GM10248 (cell line): ENCODE results near the gene KCNH1.
A peak's percentile ranks its signal among the peaks of the same experiment; 100 is the strongest.
"Not testable (repeated sequence)": the region's sequence is repeated elsewhere in the genome, so short reads cannot be mapped to it uniquely, and the experiment has no call there.

Source experiments
- CTCF ChIA-PET: fragments of 300-600 bp; sonication (Branson Sonifier 250); formaldehyde crosslinking; extraction: SDS; loops from one replicate; lab custom pipeline; 2021; ENCODE audit warnings: antibody characterized with exemption; lab: Yijun Ruan, JAX
- POLR2A ChIA-PET: fragments of 350-650 bp; sonication (Branson Sonifier 250); formaldehyde crosslinking; extraction: SDS; loops from one replicate; lab custom pipeline; 2020; ENCODE audit warnings: antibody characterized with exemption; lab: Yijun Ruan, JAX
- DNase-seq: peaks from one replicate; pipeline ENCODE4 v3.0.0; 2012; ENCODE audit errors: extremely low spot score
- CTCF ChIP-seq: IDR thresholded peaks from 2 replicates; pipeline ENCODE4 v1.5.1; 2012; ENCODE audit warnings: mild to moderate bottlenecking, low read depth; ENCODE audit errors: extremely low read depth, missing control alignments, control extremely low read depth

Gene KCNH1

DNA sequence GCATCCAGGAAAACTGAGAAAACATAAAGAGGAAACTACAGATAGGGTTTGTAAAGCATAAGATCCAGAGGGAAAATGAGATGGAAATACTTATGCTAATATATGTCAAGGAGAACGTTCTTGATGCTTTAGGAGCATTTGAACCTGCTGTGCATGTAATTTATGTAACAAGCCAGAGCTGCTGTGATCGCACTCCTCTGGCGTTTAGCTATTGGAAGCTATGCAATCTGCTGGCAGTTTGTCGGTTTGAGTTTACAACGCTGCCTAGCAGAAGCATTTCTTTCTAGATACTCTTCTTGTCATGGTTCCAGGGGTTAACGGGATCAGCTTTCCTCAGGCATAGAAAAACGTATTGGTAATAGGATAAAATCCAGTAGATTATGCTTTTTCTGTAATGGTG lies 182.7 kb downstream of the KCNH1 start:
- DNase-seq, result no peak
- no peak for TF ChIP-seq CTCF
- POLR2A ChIA-PET, result no interaction called here
- CTCF ChIA-PET, result interaction anchor here (1.9 kb wide), 1 partner anchor 369 kb away, joined by 4 read pairs; no protein-coding TSS in a partner anchor

DNA sequence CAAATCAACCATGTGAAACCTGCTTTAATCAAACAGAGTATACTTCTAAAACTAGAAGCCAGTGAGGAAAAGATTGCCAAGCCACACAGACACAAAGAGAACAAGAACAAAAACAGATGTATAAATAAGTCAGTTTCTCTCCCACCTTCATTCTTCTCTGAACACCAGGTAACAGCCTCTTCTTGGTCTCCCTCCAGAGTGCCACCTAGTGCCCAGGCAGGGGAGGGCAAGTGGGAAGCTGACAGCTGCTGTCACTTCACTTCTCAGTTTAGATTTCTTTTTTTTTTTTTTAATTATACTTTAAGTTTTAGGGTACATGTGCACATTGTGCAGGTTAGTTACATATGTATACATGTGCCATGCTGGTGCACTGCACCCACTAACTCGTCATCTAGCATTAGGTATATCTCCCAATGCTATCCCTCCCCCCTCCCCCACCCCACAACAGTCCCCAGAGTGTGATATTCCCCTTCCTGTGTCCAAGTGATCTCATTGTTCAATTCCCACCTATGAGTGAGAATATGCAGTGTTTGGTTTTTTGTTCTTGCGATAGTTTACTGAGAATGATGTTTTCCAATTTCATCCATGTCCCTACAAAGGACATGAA lies 183.9 kb downstream of the KCNH1 start:
- CTCF ChIA-PET, result interaction anchor here (0.6 to 1.4 kb wide), 8 partner anchors 8 to 541 kb away, joined by 3 to 5 read pairs (median 3); no protein-coding TSS in a partner anchor
- TF ChIP-seq CTCF, result peak; percentile 60

GRCh38 chr1:210949489-210949888 lies 184.5 kb downstream of the KCNH1 start:
- no peak for DNase-seq
- POLR2A ChIA-PET, result no interaction called here
- TF ChIP-seq CTCF, result no peak
- CTCF ChIA-PET, result interaction anchor here (0.6 to 1.4 kb wide), 9 partner anchors 9 to 540 kb away, joined by 3 to 5 read pairs (median 3); no protein-coding TSS in a partner anchor

More for the DNA sequence above, 183.9 kb downstream of the KCNH1 start:
- DNase-seq, result peak; percentile 50
- POLR2A ChIA-PET, result not testable (repeated sequence)

DNA sequence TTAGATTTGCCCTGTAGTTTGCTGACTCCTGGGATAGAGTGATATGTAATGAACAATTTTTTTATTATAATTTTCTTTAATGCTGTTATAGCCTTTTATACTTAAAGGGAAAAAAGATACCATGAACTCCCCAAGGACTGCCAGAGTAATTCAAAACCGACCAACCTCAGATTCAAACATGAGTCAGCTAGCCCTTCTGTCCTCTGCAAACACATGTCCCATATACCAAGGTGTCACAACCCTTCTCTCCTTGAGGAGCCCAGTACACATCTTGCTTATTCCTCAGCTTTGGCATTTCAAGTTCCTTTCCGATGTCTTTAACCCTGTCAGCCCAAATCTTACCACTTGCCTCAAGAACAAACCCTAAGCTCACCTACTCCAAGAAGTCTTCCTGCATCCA lies 184.9 kb downstream of the KCNH1 start:
- ChIA-PET CTCF (interaction anchor here (0.8 to 1.4 kb wide), 8 partner anchors 9 to 540 kb away, joined by 3 to 5 read pairs (median 3); no protein-coding TSS in a partner anchor), POLR2A (no interaction called here)
- TF ChIP-seq CTCF, result no peak
- DNase-seq, result no peak

DNA sequence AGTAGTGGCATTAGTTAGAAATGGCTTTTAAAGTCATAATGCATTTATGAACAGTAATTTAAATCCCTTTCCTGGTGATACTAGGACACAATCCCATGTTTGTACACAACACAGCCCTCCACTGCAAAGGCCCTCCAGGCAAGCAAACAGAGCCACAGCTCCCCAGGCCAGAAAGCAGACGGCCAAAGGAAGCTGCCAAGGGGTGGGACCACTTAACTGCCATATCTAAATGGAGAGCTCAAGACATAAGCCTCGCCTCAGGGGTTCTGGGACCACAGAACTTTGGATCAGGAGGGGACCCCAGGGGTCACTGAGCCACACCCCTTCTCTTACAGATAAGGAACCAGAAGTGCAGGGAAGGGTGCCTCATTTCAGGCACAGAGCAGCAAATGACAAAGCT lies 189.7 kb downstream of the KCNH1 start:
- POLR2A ChIA-PET, result no interaction called here
- CTCF ChIA-PET, result interaction anchor here (0.9 kb wide), 1 partner anchor 17 kb away, joined by 3 read pairs; no protein-coding TSS in a partner anchor
- no peak for TF ChIP-seq CTCF
- no peak for DNase-seq

DNA sequence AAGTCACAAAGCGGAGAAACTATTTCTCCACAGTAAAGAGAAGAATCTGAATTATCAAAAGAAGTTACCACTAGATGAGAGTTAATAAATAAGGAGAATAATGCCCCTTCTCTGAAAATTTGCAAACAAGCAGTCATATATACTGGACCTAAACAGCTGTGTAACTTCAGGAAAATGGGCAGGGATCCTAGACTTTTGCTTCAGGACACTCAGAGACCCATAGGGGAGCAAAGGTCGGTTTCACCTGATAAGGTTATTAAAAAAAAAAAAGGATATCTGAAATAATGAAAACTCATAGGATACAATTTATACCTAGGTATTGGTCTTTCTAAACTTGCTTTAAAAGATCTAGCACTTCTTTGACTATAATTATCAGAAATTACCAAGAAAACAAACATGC lies 191.4 kb downstream of the KCNH1 start:
- no peak for DNase-seq
- ChIA-PET POLR2A (no interaction called here), CTCF (no interaction called here)
- TF ChIP-seq CTCF, result no peak
